GM18508 (cell line): Measurements from ENCODE around the gene CTSA.
"Not testable (repeated sequence)": the region's sequence is repeated elsewhere in the genome, so short reads cannot be mapped to it uniquely, and the experiment has no call there.

Experiments used
- ATAC-seq: cut with Tn5 transposase; IDR thresholded peaks from one replicate; pipeline ENCODE4 v1.9.1; 2021; ENCODE audit warnings: moderate number of reproducible peaks; ENCODE audit not compliant: insufficient read depth, unreplicated experiment

CTSA gene

GRCh38 chr20:45892828-45893500, 1.8 kb downstream of the CTSA start:
- ATAC-seq, result no peak

- no peak for ATAC-seq
These were observed 2.7 kb downstream of the CTSA start for GRCh38 chr20:45893831-45894230.

GRCh38 chr20:45894797-45895196, 3.7 kb downstream of the CTSA start:
- ATAC-seq, result no peak

- no peak for ATAC-seq
These were observed 5.6 kb downstream of the CTSA start for GRCh38 chr20:45896641-45897161.

- no peak for ATAC-seq
These were observed 6.2 kb downstream of the CTSA start for GRCh38 chr20:45897289-45897688.

- ATAC-seq, result no peak
These were observed 6.6 kb downstream of the CTSA start for GRCh38 chr20:45897692-45898091.

- no peak for ATAC-seq
These were observed 7.2 kb downstream of the CTSA start for GRCh38 chr20:45898285-45898684.

- ATAC-seq, result no peak
These were observed 8.1 kb downstream of the CTSA start for GRCh38 chr20:45899046-45899835.

- not testable (repeated sequence) for ATAC-seq
These were observed 10.2 kb downstream of the CTSA start for GRCh38 chr20:45901332-45901731.

GRCh38 chr20:45902199-45902701, 11.1 kb downstream of the CTSA start:
- no peak for ATAC-seq

GRCh38 chr20:45904583-45905504, 13.7 kb downstream of the CTSA start:
- no peak for ATAC-seq

- ATAC-seq, result no peak
These were observed 14.5 kb downstream of the CTSA start for GRCh38 chr20:45905505-45906079.

- ATAC-seq, result no peak
These were observed 16.2 kb downstream of the CTSA start for GRCh38 chr20:45907219-45907948.

- ATAC-seq, result no peak
These were observed 16.9 kb downstream of the CTSA start for GRCh38 chr20:45908084-45908483.

GRCh38 chr20:45909336-45909808, 18.2 kb downstream of the CTSA start:
- no peak for ATAC-seq

- no peak for ATAC-seq
These were observed 18.9 kb downstream of the CTSA start for GRCh38 chr20:45909817-45910669.

GRCh38 chr20:45910670-45911485, 19.7 kb downstream of the CTSA start:
- ATAC-seq, result peak; percentile 85
